Mammary epithelial cell (primary cell): Measurements from ENCODE around the gene MYO16.

Source experiments
- EZH2 ChIP-seq: IDR thresholded peaks from 2 replicates; pipeline ENCODE4 v1.6.1; 2012; ENCODE audit warnings: low read length, inconsistent platforms, borderline replicate concordance
- TF ChIP-seq, protein P1 (sequence below), 2 donors: IDR thresholded peaks in 1 of 2; conservative IDR thresholded peaks in 1 of 2; 2 replicates each; pipeline ENCODE4 v1.5.1; 2011 to 2012; ENCODE audit warnings: inconsistent platforms in 2 of 2, low read length in 2 of 2, mild to moderate bottlenecking in 2 of 2, control low read depth in 1 of 2, low read depth in 1 of 2; ENCODE audit not compliant: insufficient read depth in 1 of 2; ENCODE audit errors: extremely low read depth in 1 of 2

GRCh38 chr13:108734676-108735075 is 105.3 kb downstream of the MYO16 start:
- TF ChIP-seq, protein P1, sequence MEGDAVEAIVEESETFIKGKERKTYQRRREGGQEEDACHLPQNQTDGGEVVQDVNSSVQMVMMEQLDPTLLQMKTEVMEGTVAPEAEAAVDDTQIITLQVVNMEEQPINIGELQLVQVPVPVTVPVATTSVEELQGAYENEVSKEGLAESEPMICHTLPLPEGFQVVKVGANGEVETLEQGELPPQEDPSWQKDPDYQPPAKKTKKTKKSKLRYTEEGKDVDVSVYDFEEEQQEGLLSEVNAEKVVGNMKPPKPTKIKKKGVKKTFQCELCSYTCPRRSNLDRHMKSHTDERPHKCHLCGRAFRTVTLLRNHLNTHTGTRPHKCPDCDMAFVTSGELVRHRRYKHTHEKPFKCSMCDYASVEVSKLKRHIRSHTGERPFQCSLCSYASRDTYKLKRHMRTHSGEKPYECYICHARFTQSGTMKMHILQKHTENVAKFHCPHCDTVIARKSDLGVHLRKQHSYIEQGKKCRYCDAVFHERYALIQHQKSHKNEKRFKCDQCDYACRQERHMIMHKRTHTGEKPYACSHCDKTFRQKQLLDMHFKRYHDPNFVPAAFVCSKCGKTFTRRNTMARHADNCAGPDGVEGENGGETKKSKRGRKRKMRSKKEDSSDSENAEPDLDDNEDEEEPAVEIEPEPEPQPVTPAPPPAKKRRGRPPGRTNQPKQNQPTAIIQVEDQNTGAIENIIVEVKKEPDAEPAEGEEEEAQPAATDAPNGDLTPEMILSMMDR (conservative IDR thresholded peaks at IDR 0.05 in 1 of 2, IDR thresholded peaks at IDR 0.05 in 1 of 2; ENCODE audit: extremely low read depth in 1 of 2, insufficient read depth in 1 of 2, low read depth in 1 of 2, low read length in 2 of 2), result no peak
- TF ChIP-seq EZH2, result no peak
